ENCODE data around the gene HAAO.

DNA sequence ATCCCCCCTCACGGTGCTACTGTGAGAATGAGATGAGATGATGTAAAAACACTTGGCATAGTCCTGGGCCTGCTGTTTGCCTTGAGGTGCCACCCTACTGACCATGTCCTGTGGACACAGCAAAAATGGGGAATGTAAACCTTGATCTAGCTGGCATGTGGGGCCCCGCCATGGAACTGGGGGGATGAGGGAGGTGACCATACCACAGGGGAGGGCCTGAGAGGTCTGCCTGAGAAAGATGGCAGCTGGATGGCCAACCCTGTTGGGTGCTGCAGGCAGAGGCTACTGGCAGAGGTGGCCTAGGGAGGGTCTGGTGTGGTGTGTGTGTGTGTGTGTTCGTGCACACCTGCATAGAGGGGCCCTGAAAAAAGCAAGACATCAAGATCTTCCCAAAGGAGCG, 777 bp downstream of the HAAO start:
- TF ChIP-seq TARDBP (IDR thresholded peaks at IDR 0.05), result no peak
- no peak for TF ChIP-seq ELF4 (IDR thresholded peaks at IDR 0.05)
